Tibial nerve (tissue), 4 donors: ENCODE results near the gene NDUFB2. TPM values are rescaled to one million over a fixed set of nuclear protein-coding genes. Genes with fewer than 3 reads are reported as not detected.
"Not testable (repeated sequence)": the region's sequence is repeated elsewhere in the genome, so short reads cannot be mapped to it uniquely, and the experiment has no call there.

Source experiments
- DNase-seq, 2 donors: peaks; one replicate each; pipeline ENCODE4 v3.0.0-alpha.2; 2019; ENCODE audit warnings: low spot score in 2 of 2
- H3K27ac ChIP-seq, 4 donors: fragments of 200-600 bp; sonication (generic) in 3 of 4; one replicate each; pipeline ENCODE4 v1.5.1; 2017 to 2019; ENCODE audit warnings: mild to moderate bottlenecking in 1 of 4
- H3K27me3 ChIP-seq, 2 donors: fragments of 200-600 bp; sonication (generic) in 1 of 2; one replicate each; pipeline versions ENCODE4 v1.5.1 to v1.6.0; 2017 to 2019
- H3K36me3 ChIP-seq, 3 donors: fragments of 200-600 bp; sonication (generic); one replicate each; pipeline ENCODE4 v1.5.1; 2018 to 2019
- H3K4me1 ChIP-seq, 4 donors: fragments of 200-600 bp; sonication (generic) in 3 of 4; one replicate each; pipeline ENCODE4 v1.5.1; 2017 to 2019
- H3K4me3 ChIP-seq, 4 donors: fragments of 200-600 bp; sonication (generic) in 3 of 4; one replicate each; pipeline ENCODE4 v1.5.1; 2017 to 2019; ENCODE audit warnings: mild to moderate bottlenecking in 1 of 4, moderate library complexity in 1 of 4
- H3K9me3 ChIP-seq, 4 donors: fragments of 200-600 bp; sonication (generic) in 3 of 4; one replicate each; pipeline ENCODE4 v1.5.1; 2017 to 2019
- CTCF ChIP-seq, 5 experiments: fragments of 200-600 bp in 3 of 5; fragments of 450-650 bp in 2 of 5; sonication (generic) in 3 of 5; IDR thresholded peaks; one replicate each; pipeline ENCODE4 v1.5.1; 2016 to 2019; ENCODE audit warnings: antibody characterized with exemption in 5 of 5, mild to moderate bottlenecking in 3 of 5, moderate library complexity in 2 of 5
- EP300 ChIP-seq, 2 donors: sonication (generic); formaldehyde crosslinking; IDR thresholded peaks; one replicate each; pipeline ENCODE4 v1.6.1; 2017; ENCODE audit warnings: antibody characterized with exemption in 2 of 2, mild to moderate bottlenecking in 1 of 2
- POLR2A ChIP-seq, 2 donors: fragments of 450-650 bp; IDR thresholded peaks; one replicate each; pipeline ENCODE4 v1.6.1; 2017; ENCODE audit warnings: antibody characterized with exemption in 2 of 2, mild to moderate bottlenecking in 2 of 2, moderate library complexity in 2 of 2
- WGBS, 2 donors: methylation state at CpG; one replicate each; pipeline ENCODE4 v1.1.5; 2018; 5-methylcytosine and 5-hydroxymethylcytosine counted together
- total RNA-seq, 4 donors: library from RNA; depleted of rRNA; stranded (reverse); fragments of >200 nt; gene quantifications; one replicate each; pipeline ENCODE4 v1.1.0, GENCODE V29; 2016

The NDUFB2 gene
- total RNA-seq, 4 donors from 2014 or later: 122 to 288 (median 162) TPM

DNA sequence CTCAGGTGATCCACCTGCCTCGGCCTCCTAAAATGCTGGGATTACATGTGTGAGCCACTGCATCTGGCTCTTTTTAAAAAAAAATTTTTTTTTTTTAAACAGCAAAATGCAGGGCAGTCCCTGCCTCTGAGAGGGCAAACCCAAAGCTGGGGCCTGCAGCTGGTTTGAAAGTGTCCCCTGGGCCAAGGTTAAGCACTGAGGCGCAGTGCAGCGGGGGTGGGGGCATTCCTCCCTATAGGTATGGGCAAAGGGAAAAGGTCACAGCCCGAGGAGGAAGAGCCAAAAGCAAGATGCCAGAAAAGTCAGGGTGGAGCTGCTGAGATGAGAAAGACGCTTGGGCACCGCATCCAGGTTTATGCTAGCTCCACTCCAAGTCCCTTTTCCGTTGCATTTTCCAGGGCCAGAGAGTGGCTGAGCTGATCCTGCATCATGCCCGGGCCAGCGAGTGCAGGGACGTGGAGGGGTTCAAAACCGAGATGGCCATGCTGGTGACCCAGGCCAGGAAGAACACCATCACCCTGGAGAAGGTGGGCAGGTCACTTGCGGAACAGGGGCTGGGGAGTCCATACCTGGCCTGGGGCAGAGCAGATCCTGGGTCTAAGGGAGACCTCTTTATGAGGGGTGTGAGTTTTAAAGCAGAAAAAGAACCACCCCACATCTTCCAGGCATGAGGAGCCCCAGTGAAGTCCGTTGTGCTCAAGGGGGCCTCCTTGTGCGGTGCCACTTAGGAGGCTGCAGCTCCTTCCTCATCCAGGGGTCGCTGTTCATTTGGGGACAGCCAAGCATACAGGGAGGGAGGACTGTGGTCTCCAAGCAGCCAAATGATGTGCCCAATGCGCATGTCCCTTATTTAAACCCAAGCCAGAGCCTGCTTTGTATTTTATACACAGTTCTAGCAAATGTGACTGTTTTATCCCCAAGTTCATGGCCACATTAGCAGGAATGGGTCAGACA is 7.0 kb upstream of the NDUFB2 start:
- DNase-seq: no peak
- H3K27me3 ChIP-seq: no peaks in the 10 kb centered on the region
- peaks cover 0 to 89% (median 0%) of the 10 kb centered on the region in 3 donors for H3K36me3 ChIP-seq
- H3K27ac ChIP-seq: no peak overlapping the region
- no peaks in the 10 kb centered on the region for H3K9me3 ChIP-seq
- WGBS, 2 donors: 89 to 92% methylated on average over 12 to 16 of the region's 16 CpGs
- no peaks in the 10 kb centered on the region for H3K4me1 ChIP-seq
- TF ChIP-seq EP300 (IDR thresholded peaks at IDR 0.05) (no peak), CTCF (IDR thresholded peaks at IDR 0.05) (no peak), POLR2A (IDR thresholded peaks at IDR 0.05) (no peak)
- no peak overlapping the region for H3K4me3 ChIP-seq

DNA sequence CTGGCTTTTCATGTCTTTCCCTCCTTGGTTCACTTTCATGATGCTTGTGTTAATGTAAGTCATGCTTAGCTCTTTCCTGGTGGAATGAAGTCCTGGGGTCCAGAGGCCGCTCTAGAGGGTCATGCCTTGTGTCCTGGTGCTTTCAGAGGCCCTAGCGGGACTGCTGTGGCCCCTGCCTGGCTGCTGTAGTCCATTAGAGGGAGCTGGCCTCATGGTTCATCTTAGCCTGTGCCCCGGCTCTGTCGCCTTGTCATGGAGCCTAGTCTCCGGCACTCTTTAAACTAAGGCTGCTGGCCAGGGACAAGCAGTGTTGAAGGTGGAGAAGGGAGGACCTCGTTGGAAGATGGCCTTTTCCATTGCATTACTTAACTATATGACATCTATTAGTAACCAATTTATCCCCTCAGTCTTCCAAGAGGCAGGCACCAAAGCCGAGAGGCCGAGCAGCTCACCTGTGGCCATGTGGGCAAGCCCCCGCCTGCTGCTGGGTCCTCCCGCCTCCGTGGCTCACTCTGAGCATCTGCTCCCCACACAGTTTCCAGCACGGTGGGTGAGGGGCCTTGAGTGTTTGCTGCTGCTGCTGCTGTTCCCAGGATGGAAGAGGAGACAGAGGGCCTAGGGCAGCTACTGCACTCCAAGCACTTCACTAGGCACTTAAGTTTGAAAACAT is 5.0 kb upstream of the NDUFB2 start:
- no peaks in the 10 kb centered on the region for H3K9me3 ChIP-seq
- H3K4me1 ChIP-seq: peaks cover 0 to 6% (median 2%) of the 10 kb centered on the region in 4 donors
- 87 to 91% methylated on average over 12 of the region's 12 CpGs for WGBS, 2 donors
- no peak for TF ChIP-seq CTCF (IDR thresholded peaks at IDR 0.05)
- no peak for TF ChIP-seq EP300 (IDR thresholded peaks at IDR 0.05)
- TF ChIP-seq POLR2A (IDR thresholded peaks at IDR 0.05): no peak
- H3K27ac ChIP-seq: no peak overlapping the region
- no peak overlapping the region for H3K4me3 ChIP-seq
- H3K27me3 ChIP-seq: no peaks in the 10 kb centered on the region
- DNase-seq: no peak
- H3K36me3 ChIP-seq: peaks cover 0 to 70% (median 0%) of the 10 kb centered on the region in 3 donors

DNA sequence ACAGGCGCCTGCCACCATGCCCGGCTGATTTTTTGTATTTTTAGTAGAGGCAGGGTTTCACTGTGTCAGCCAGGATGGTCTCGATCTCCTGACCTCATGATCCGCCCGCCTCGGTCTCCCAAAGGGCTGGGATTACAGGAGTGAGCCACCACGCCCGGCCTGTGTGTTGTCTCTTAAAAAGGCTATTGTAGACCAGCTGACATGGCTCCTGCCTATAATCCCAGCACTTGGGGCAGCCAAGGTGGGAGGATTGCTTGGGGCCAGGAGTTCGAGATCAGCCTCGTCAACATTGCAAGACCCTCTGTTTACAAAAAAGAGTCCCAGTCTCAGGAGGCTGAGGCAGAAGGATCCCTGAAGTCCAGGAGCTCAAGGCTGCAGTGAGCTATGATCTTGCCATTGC is 2.7 kb upstream of the NDUFB2 start:
- 90 to 97% methylated on average over 10 of the region's 10 CpGs for WGBS, 2 donors
- not testable (repeated sequence) for H3K9me3 ChIP-seq, DNase-seq, H3K27ac ChIP-seq, H3K4me3 ChIP-seq, H3K27me3 ChIP-seq
- Histone ChIP-seq H3K36me3 (peaks cover 0 to 47% (median 0%) of the 10 kb centered on the region in 3 donors), H3K4me1 (peaks cover 0 to 21% (median 10%) of the 10 kb centered on the region in 4 donors)

GRCh38 chr7:140694592-140694991 is 1.9 kb upstream of the NDUFB2 start:
- DNase-seq: no peak
- Histone ChIP-seq H3K9me3 (no peaks in the 10 kb centered on the region), H3K27ac (no peak overlapping the region), H3K27me3 (no peaks in the 10 kb centered on the region), H3K36me3 (peaks cover 0 to 40% (median 0%) of the 10 kb centered on the region in 3 donors), H3K4me1 (peaks cover 0 to 23% (median 10%) of the 10 kb centered on the region in 4 donors), H3K4me3 (no peak overlapping the region)
- 84 to 88% methylated on average over 6 of the region's 6 CpGs for WGBS, 2 donors
- TF ChIP-seq POLR2A (IDR thresholded peaks at IDR 0.05) (no peak), EP300 (IDR thresholded peaks at IDR 0.05) (no peak), CTCF (IDR thresholded peaks at IDR 0.05) (no peak)

GRCh38 chr7:140695381-140695780 is 1.1 kb upstream of the NDUFB2 start:
- Histone ChIP-seq H3K27ac (peak overlapping the region in 2 of 4 donors; percentile 93 to 94), H3K36me3 (peaks cover 0 to 32% (median 0%) of the 10 kb centered on the region in 3 donors), H3K4me1 (peaks cover 0 to 23% (median 10%) of the 10 kb centered on the region in 4 donors), H3K4me3 (no peak overlapping the region), H3K27me3 (no peaks in the 10 kb centered on the region), H3K9me3 (no peaks in the 10 kb centered on the region)
- no peak for TF ChIP-seq POLR2A (IDR thresholded peaks at IDR 0.05)
- no peak for TF ChIP-seq CTCF (IDR thresholded peaks at IDR 0.05)
- TF ChIP-seq EP300 (IDR thresholded peaks at IDR 0.05): no peak
- no peak for DNase-seq
- 90 to 95% methylated on average over 11 of the region's 11 CpGs for WGBS, 2 donors
